Prostate gland (tissue), 2 donors: Measurements from ENCODE around the gene ACSS1. TPM values are rescaled to one million over a fixed set of nuclear protein-coding genes. Genes with fewer than 3 reads are reported as not detected.
A peak's percentile ranks its signal among the peaks of the same experiment; 100 is the strongest.

Experiments
- DNase-seq: peaks from one replicate; pipeline ENCODE4 v3.0.0-alpha.2; 2019; ENCODE audit warnings: low spot score
- H3K27ac ChIP-seq, 2 donors: fragments of 200-600 bp; sonication (generic); 2 replicates each; pipeline ENCODE4 v1.5.1; 2017 to 2019
- H3K27me3 ChIP-seq: fragments of 200-600 bp; sonication (generic); replicated peaks from 2 replicates; pipeline ENCODE4 v1.5.1; 2019; ENCODE audit not compliant: insufficient read depth
- H3K36me3 ChIP-seq, 2 donors: fragments of 200-600 bp; sonication (generic); 1 replicate in 1 of 2; 2 replicates in 1 of 2; pipeline versions ENCODE4 v1.5.1 to v1.8.1; 2017 to 2019
- H3K4me1 ChIP-seq: fragments of 200-600 bp; sonication (generic); replicated peaks from 2 replicates; pipeline ENCODE4 v1.5.1; 2019
- H3K4me3 ChIP-seq, 2 donors: fragments of 200-600 bp; sonication (generic); 2 replicates each; pipeline ENCODE4 v1.5.1; 2017 to 2019
- H3K9me3 ChIP-seq: fragments of 200-600 bp; sonication (generic); 2 replicates; pipeline ENCODE4 v1.5.1; 2017
- POLR2A ChIP-seq: fragments of 450-650 bp; IDR thresholded peaks from one replicate; pipeline ENCODE4 v1.6.1; 2016; ENCODE audit warnings: antibody characterized with exemption, mild to moderate bottlenecking
- POLR2AphosphoS5 ChIP-seq: sonication (generic); formaldehyde crosslinking; IDR thresholded peaks from one replicate; pipeline ENCODE4 v1.6.1; 2017; ENCODE audit warnings: antibody characterized with exemption
- WGBS: methylation state at CpG from one replicate; pipeline ENCODE4 v1.1.5; 2018; 5-methylcytosine and 5-hydroxymethylcytosine counted together
- intact Hi-C: fragments of 100-400 bp; cut with DNase I; formaldehyde crosslinking; loops from one replicate; pipeline ENCODE4 v1.14.2; 2022
- total RNA-seq, 2 donors: library from RNA; depleted of rRNA; stranded (reverse); fragments of >200 nt; gene quantifications; one replicate each; pipeline ENCODE4 v1.1.0, GENCODE V29; 2016
- TF ChIP-seq, protein P1 (sequence below), 4 experiments: fragments of 200-600 bp in 2 of 4; fragments of 450-650 bp in 2 of 4; sonication (generic) in 2 of 4; IDR thresholded peaks; 1 replicate in 3 of 4; 2 replicates in 1 of 4; pipeline ENCODE4 v1.5.1; 2016 to 2019; ENCODE audit warnings: antibody characterized with exemption in 4 of 4, mild to moderate bottlenecking in 2 of 4, moderate library complexity in 2 of 4

ACSS1 gene
- 100 to 1,000 TPM; 111 to 170 TPM for total RNA-seq

DNA sequence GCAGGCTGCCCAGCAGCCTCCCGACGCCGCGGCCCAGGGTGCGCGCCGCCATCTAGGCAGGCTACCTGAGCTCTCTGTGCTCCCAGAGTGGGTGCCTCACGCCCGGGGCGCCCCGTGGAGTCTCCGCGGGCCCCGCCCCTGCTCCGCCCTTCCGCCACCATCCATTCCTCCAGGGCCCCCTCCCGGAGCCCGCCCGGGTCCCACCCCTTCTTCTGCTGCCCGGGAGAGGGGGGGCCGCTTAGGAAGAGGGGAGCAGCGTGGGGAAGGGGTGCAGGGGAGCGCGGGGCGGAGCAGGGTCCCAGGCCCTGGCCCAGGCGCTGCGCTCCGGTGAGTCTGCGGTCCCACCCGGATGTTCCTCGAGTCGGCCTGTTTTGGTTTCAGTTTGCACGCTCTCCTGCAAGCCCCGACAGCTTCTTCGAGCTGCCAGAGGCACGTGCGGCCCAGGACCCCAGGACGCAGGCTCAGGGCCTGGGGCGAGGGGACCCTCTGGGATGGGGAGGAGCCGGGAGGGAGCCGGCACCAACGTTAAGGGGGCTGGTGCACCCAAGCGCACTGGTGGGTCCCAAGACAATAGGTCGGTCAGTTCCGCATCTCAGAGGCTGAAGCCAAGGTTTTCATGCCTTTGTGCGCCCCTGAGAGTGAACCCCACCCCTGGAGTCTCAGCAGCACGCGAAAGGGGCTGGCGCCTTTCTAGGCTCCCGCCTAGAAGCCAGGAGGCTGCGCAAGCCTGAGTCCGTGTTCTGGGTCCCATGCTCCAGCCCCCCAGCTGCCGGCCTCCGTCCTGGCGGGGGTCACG, at the start of gene ACSS1:
TSS of gene ACSS1 (minus strand) at position 89 of the 796 bp plus-strand sequence. CDS start at position 52, 37 bp downstream.
- H3K9me3 ChIP-seq, result no peaks in the 10 kb centered on the region
- peak within 1 kb of the TSS; percentile 85 to 93 for H3K27ac ChIP-seq
- intact Hi-C loops, result loop anchor here (10.0 kb wide), 2 partner anchors 1423 to 1703 kb away; partner anchors contain the start of genes CST3 and NXT1
- TF ChIP-seq POLR2AphosphoS5, result peak; percentile 52
- TF ChIP-seq, protein P1, sequence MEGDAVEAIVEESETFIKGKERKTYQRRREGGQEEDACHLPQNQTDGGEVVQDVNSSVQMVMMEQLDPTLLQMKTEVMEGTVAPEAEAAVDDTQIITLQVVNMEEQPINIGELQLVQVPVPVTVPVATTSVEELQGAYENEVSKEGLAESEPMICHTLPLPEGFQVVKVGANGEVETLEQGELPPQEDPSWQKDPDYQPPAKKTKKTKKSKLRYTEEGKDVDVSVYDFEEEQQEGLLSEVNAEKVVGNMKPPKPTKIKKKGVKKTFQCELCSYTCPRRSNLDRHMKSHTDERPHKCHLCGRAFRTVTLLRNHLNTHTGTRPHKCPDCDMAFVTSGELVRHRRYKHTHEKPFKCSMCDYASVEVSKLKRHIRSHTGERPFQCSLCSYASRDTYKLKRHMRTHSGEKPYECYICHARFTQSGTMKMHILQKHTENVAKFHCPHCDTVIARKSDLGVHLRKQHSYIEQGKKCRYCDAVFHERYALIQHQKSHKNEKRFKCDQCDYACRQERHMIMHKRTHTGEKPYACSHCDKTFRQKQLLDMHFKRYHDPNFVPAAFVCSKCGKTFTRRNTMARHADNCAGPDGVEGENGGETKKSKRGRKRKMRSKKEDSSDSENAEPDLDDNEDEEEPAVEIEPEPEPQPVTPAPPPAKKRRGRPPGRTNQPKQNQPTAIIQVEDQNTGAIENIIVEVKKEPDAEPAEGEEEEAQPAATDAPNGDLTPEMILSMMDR (IDR thresholded peaks at IDR 0.05), result no peak
- H3K27me3 ChIP-seq, result no peaks in the 10 kb centered on the region
- H3K4me3 ChIP-seq, result peak within 1 kb of the TSS; percentile 77 to 87
- 4% methylated on average over 44 of the region's 56 CpGs for WGBS
- H3K36me3 ChIP-seq, result no peaks in the 10 kb centered on the region
- H3K4me1 ChIP-seq, result peaks cover 17% of the 10 kb centered on the region
- DNase-seq, result peak; percentile 71

DNA sequence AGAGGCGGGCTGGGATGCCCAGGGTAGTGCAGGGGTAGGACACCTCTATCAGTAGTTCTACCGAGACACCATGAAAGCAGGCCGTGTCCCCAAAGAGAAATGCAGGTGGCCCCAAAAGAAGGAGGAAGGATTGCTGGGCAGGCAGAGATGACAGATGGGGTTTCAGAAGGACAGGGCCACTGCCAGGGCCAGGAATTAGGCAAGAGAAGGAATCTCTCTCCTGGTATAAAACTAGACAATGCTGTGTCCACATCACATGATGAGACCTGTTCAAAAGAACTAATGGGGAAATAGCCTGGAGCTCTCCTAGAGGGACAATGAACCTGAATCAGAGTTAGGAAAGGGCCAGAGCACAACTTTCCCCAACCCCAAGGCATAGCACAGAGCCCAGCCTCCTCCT, 45.6 kb upstream of the ACSS1 start:
- Histone ChIP-seq H3K27ac (no peak overlapping the region), H3K27me3 (no peaks in the 10 kb centered on the region), H3K4me1 (no peaks in the 10 kb centered on the region), H3K4me3 (no peak overlapping the region), H3K9me3 (no peaks in the 10 kb centered on the region), H3K36me3 (no peaks in the 10 kb centered on the region)
- intact Hi-C loops, result no loop called here
- TF ChIP-seq POLR2AphosphoS5 (no peak), POLR2A (no peak)
- TF ChIP-seq, protein P1 (IDR thresholded peaks at IDR 0.05), result no peak
- no peak for DNase-seq
- 97% methylated on average over 3 of the region's 3 CpGs for WGBS

GRCh38 chr20:25100914-25101313, 43.0 kb upstream of the ACSS1 start:
- TF ChIP-seq, protein P1 (IDR thresholded peaks at IDR 0.05), result no peak
- TF ChIP-seq POLR2A (no peak), POLR2AphosphoS5 (peak; percentile 30)
- DNase-seq, result peak; percentile 33
- H3K4me3 ChIP-seq, result no peak overlapping the region
- no peaks in the 10 kb centered on the region for H3K36me3 ChIP-seq
- WGBS, result 23% methylated on average over 3 of the region's 3 CpGs
- no peak overlapping the region for H3K27ac ChIP-seq
- H3K4me1 ChIP-seq, result no peaks in the 10 kb centered on the region
- no peaks in the 10 kb centered on the region for H3K9me3 ChIP-seq
- H3K27me3 ChIP-seq, result no peaks in the 10 kb centered on the region
- intact Hi-C loops, result no loop called here

DNA sequence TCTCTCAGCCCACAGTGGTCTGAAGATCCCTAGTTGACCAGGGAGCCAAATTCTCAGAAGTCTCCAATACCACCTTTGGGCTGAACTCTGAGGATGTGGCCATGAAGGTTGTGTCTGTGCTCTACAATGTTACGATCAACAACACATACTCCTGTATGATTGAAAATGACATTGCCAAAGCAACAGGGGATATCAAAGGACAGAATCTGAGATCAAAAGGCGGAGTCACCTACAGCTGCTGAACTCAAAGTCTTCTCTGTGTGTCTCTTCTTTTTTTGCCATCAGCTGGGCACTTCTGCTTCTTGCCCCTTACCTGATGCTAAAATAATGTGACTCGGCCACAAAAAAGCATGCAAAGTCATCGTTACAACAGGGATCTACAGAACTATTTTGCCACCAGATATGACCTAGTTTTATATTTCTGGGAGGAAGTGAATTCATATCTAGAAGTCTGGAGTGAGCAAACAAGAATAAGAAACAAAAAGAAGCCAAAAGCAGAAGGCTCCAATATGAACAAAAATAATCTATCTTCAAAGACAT, 41.7 kb upstream of the ACSS1 start:
- Histone ChIP-seq H3K27me3 (no peaks in the 10 kb centered on the region), H3K4me1 (no peaks in the 10 kb centered on the region), H3K27ac (no peak overlapping the region), H3K9me3 (no peaks in the 10 kb centered on the region), H3K36me3 (no peaks in the 10 kb centered on the region), H3K4me3 (no peak overlapping the region)
- DNase-seq, result no peak
- intact Hi-C loops, result no loop called here
- WGBS, result 90% methylated on average over 4 of the region's 4 CpGs
- TF ChIP-seq POLR2AphosphoS5 (no peak), POLR2A (no peak)
- TF ChIP-seq, protein P1 (IDR thresholded peaks at IDR 0.05), result no peak
